IMR-90 (cell line): ENCODE measurements around the gene PKN3. TPM values are rescaled to one million over a fixed set of nuclear protein-coding genes. Genes with fewer than 3 reads are reported as not detected.

Experiments used
- ATAC-seq: fragments of 200-7000 bp; cut with Tn5 transposase; 2 replicates; pipeline ENCODE4 v1.9.1; 2020; ENCODE audit warnings: low read depth, mild to moderate bottlenecking, moderate library complexity
- BruUV-seq: library from RNA; stranded (reverse); fragments of 400-500 nt; replicated peaks from 2 replicates; lab custom pipeline; 2021; lab: Mats Ljungman, UMichigan
- CTCF ChIA-PET: fragments of 300-600 bp; formaldehyde crosslinking; extraction: SDS; loops from one replicate; lab custom pipeline; 2021; ENCODE audit warnings: antibody characterized with exemption; lab: Yijun Ruan, JAX
- POLR2A ChIA-PET: fragments of 300-600 bp; sonication (Branson Sonifier 250); formaldehyde crosslinking; loops from one replicate; lab custom pipeline; 2022; ENCODE audit warnings: antibody characterized with exemption; ENCODE audit not compliant: unreplicated experiment; lab: Charles Lee
- DNase-seq: peaks from one replicate; pipeline ENCODE4 v3.0.0; 2013
- H2AFZ ChIP-seq: replicated peaks from 2 replicates; pipeline ENCODE3; 2013; ENCODE audit warnings: low read length, mild to moderate bottlenecking; ENCODE audit not compliant: poor library complexity
- H2AK5ac ChIP-seq: 2 replicates; pipeline ENCODE4 v1.6.1; 2013; ENCODE audit warnings: low read depth, low read length, inconsistent platforms
- H2AK9ac ChIP-seq: replicated peaks from 2 replicates; pipeline ENCODE3; 2013; ENCODE audit warnings: mild to moderate bottlenecking, low read depth, low read length, moderate library complexity; ENCODE audit not compliant: poor library complexity
- H2BK120ac ChIP-seq: 2 replicates; pipeline ENCODE4 v1.6.1; 2013; ENCODE audit warnings: low read depth, low read length, inconsistent platforms
- H2BK15ac ChIP-seq: 3 replicates; pipeline ENCODE4 v1.6.1; 2013; ENCODE audit warnings: low read depth, low read length, inconsistent platforms
- H2BK20ac ChIP-seq: 2 replicates; pipeline ENCODE4 v1.6.1; 2013; ENCODE audit warnings: low read depth, mild to moderate bottlenecking, inconsistent platforms, low read length, moderate library complexity
- H2BK5ac ChIP-seq: 2 replicates; pipeline ENCODE4 v1.6.1; 2013; ENCODE audit warnings: mild to moderate bottlenecking, low read depth, low read length, inconsistent platforms; ENCODE audit not compliant: poor library complexity, severe bottlenecking
- H3K14ac ChIP-seq: replicated peaks from 2 replicates; pipeline ENCODE4 v1.6.1; 2013; ENCODE audit warnings: low read depth, low read length, inconsistent platforms
- H3K18ac ChIP-seq: 2 replicates; pipeline ENCODE4 v1.6.1; 2013; ENCODE audit warnings: low read depth, low read length, control low read depth
- H3K23ac ChIP-seq: 2 replicates; pipeline ENCODE4 v1.6.1; 2013; ENCODE audit warnings: low read depth, low read length, inconsistent platforms
- H3K27ac ChIP-seq: 2 replicates; pipeline ENCODE4 v1.5.1; 2013; ENCODE audit warnings: mild to moderate bottlenecking, control low read depth, low read length; ENCODE audit not compliant: insufficient read depth
- H3K27me3 ChIP-seq: 2 replicates; pipeline ENCODE4 v1.6.1; 2013; ENCODE audit warnings: low read length; ENCODE audit not compliant: control insufficient read depth, insufficient read depth
- H3K36me3 ChIP-seq: 2 replicates; pipeline ENCODE4 v1.6.1; 2013; ENCODE audit warnings: low read length, mixed read lengths; ENCODE audit not compliant: control insufficient read depth, insufficient read depth
- H3K4ac ChIP-seq: 2 replicates; pipeline ENCODE4 v1.6.1; 2013; ENCODE audit warnings: low read depth, low read length, inconsistent platforms
- H3K4me1 ChIP-seq: 2 replicates; pipeline ENCODE4 v1.6.1; 2013; ENCODE audit warnings: low read length, mixed read lengths; ENCODE audit not compliant: control insufficient read depth, insufficient read depth
- H3K4me2 ChIP-seq: 2 replicates; pipeline ENCODE4 v1.6.1; 2013; ENCODE audit warnings: low read depth, mild to moderate bottlenecking, control low read depth, low read length, moderate library complexity
- H3K4me3 ChIP-seq: 2 replicates; pipeline ENCODE4 v1.5.1; 2013; ENCODE audit warnings: low read depth, mild to moderate bottlenecking, control low read depth, low read length, moderate library complexity; ENCODE audit not compliant: insufficient read depth
- H3K56ac ChIP-seq: 2 replicates; pipeline ENCODE4 v1.6.1; 2013; ENCODE audit warnings: low read length, inconsistent platforms; ENCODE audit not compliant: insufficient read depth; ENCODE audit errors: extremely low read depth
- H3K79me1 ChIP-seq, 2 experiments: 2 replicates each; pipeline ENCODE4 v1.6.1; 2013; ENCODE audit warnings: low read length in 2 of 2, inconsistent platforms in 1 of 2, low read depth in 1 of 2
- H3K9ac ChIP-seq: 2 replicates; pipeline ENCODE4 v1.6.1; 2013; ENCODE audit warnings: low read depth, low read length, control low read depth
- H3K9me1 ChIP-seq: 2 replicates; pipeline ENCODE4 v1.6.1; 2013; ENCODE audit warnings: low read length, inconsistent platforms; ENCODE audit not compliant: insufficient read depth
- H3K9me3 ChIP-seq: 2 replicates; pipeline ENCODE4 v1.6.1; 2013; ENCODE audit warnings: low read length; ENCODE audit not compliant: control insufficient read depth, insufficient read depth
- H4K20me1 ChIP-seq: 2 replicates; pipeline ENCODE4 v1.6.1; 2013; ENCODE audit warnings: low read length, inconsistent platforms; ENCODE audit not compliant: insufficient read depth
- H4K5ac ChIP-seq: 2 replicates; pipeline ENCODE4 v1.6.1; 2013; ENCODE audit warnings: mild to moderate bottlenecking, low read depth, low read length, control low read depth
- H4K8ac ChIP-seq, 2 experiments: 2 replicates each; pipeline ENCODE4 v1.6.1; 2013; ENCODE audit warnings: low read depth in 2 of 2, low read length in 2 of 2, control low read depth in 1 of 2, inconsistent platforms in 1 of 2
- H4K91ac ChIP-seq: 2 replicates; pipeline ENCODE4 v1.6.1; 2013; ENCODE audit warnings: low read depth, low read length, inconsistent platforms; ENCODE audit not compliant: insufficient read depth
- BHLHE40 ChIP-seq: fragments of 150-350 bp; IDR thresholded peaks from 2 replicates; pipeline ENCODE4 v1.6.1; 2016; ENCODE audit warnings: mild to moderate bottlenecking, low read depth, low read length
- CHD1 ChIP-seq: IDR thresholded peaks from 2 replicates; pipeline ENCODE4 v1.6.1; 2012; ENCODE audit warnings: low read depth, low read length, improper control_type of control experiment
- FOS ChIP-seq: fragments of 150-350 bp; IDR thresholded peaks from 2 replicates; pipeline ENCODE4 v1.6.1; 2016; ENCODE audit warnings: low read depth, low read length
- NFE2L2 ChIP-seq: fragments of 150-350 bp; IDR thresholded peaks from 2 replicates; pipeline ENCODE4 v1.6.1; 2016; ENCODE audit warnings: low read depth, mild to moderate bottlenecking, low read length
- POLR2A ChIP-seq: IDR thresholded peaks from 2 replicates; pipeline ENCODE4 v1.6.1; 2012; ENCODE audit warnings: mild to moderate bottlenecking, low read depth, low read length
- RAD21 ChIP-seq: IDR thresholded peaks from 2 replicates; pipeline ENCODE4 v1.6.1; 2012; ENCODE audit warnings: low read length, improper control_type of control experiment
- RCOR1 ChIP-seq: IDR thresholded peaks from 2 replicates; pipeline ENCODE4 v1.6.1; 2012; ENCODE audit warnings: mild to moderate bottlenecking, low read length, improper control_type of control experiment; ENCODE audit not compliant: insufficient replicate concordance
- RFX5 ChIP-seq: IDR thresholded peaks from 2 replicates; pipeline ENCODE4 v1.8.0; 2012; ENCODE audit warnings: low read depth, mild to moderate bottlenecking, low read length, moderate library complexity
- SMC3 ChIP-seq: fragments of 150-350 bp; IDR thresholded peaks from 2 replicates; pipeline ENCODE4 v1.6.1; 2016; ENCODE audit warnings: low read depth, mild to moderate bottlenecking, antibody characterized with exemption, low read length, moderate library complexity
- WGBS, 2 experiments: methylation state at CpG; one replicate each; pipeline versions ENCODE4 v1.1.5 to v1.1.7; 2013; ENCODE audit warnings: missing lambda C conversion rate in 2 of 2; ENCODE audit not compliant: insufficient read length in 1 of 2; ENCODE audit errors: extremely low coverage in 2 of 2; 5-methylcytosine and 5-hydroxymethylcytosine counted together
- dilution Hi-C: fragments of 300-500 bp; cut with HindIII; formaldehyde crosslinking; loops from one replicate; pipeline ENCODE4 v1.14.3; 2018; ENCODE audit warnings: low sequenced_read_pairs; ENCODE audit not compliant: unreplicated experiment
- in situ Hi-C: fragments of 300-500 bp; cut with MboI; formaldehyde crosslinking; loops from 3 replicates; pipeline ENCODE4 v1.14.3; 2019; ENCODE audit warnings: low sequenced_read_pairs, inconsistent platforms, mixed read lengths
- intact Hi-C: fragments of 100-400 bp; cut with micrococcal nuclease; formaldehyde crosslinking; loops from 2 replicates; pipeline ENCODE4 v1.10.0; 2022
- polyA plus RNA-seq, 3 experiments: library from polyadenylated mRNA; depleted of rRNA; stranded (reverse); fragments of >200 nt; gene quantifications; 2 replicates each; pipeline ENCODE4 v1.2.3, GENCODE V29; 2012; ENCODE audit warnings: low replicate concordance in 1 of 3
- total RNA-seq: library from RNA; depleted of rRNA; stranded (reverse); fragments of >200 nt; gene quantifications from 2 replicates; pipeline ENCODE4 v1.2.3, GENCODE V29; 2012
- TF ChIP-seq, protein P1 (sequence below): fragments of 150-350 bp; IDR thresholded peaks from 2 replicates; pipeline ENCODE4 v1.6.1; 2017; ENCODE audit warnings: mild to moderate bottlenecking, antibody characterized with exemption, low read length, low read depth
- TF ChIP-seq, protein P2 (sequence below): fragments of 150-350 bp; IDR thresholded peaks from 2 replicates; pipeline ENCODE4 v1.6.1; 2016; ENCODE audit warnings: low read depth, mild to moderate bottlenecking, low read length, moderate library complexity, borderline replicate concordance
- TF ChIP-seq, protein P3 (sequence below): conservative IDR thresholded peaks from 2 replicates; pipeline ENCODE4 v1.5.1; 2012; ENCODE audit warnings: mild to moderate bottlenecking, low read depth, low read length, improper control_type of control experiment

Gene PKN3
- total and polyA plus RNA-seq, 2 of the 4 experiments (the other 2 are of a cell fraction) = 1.6 to 3.8 TPM

DNA sequence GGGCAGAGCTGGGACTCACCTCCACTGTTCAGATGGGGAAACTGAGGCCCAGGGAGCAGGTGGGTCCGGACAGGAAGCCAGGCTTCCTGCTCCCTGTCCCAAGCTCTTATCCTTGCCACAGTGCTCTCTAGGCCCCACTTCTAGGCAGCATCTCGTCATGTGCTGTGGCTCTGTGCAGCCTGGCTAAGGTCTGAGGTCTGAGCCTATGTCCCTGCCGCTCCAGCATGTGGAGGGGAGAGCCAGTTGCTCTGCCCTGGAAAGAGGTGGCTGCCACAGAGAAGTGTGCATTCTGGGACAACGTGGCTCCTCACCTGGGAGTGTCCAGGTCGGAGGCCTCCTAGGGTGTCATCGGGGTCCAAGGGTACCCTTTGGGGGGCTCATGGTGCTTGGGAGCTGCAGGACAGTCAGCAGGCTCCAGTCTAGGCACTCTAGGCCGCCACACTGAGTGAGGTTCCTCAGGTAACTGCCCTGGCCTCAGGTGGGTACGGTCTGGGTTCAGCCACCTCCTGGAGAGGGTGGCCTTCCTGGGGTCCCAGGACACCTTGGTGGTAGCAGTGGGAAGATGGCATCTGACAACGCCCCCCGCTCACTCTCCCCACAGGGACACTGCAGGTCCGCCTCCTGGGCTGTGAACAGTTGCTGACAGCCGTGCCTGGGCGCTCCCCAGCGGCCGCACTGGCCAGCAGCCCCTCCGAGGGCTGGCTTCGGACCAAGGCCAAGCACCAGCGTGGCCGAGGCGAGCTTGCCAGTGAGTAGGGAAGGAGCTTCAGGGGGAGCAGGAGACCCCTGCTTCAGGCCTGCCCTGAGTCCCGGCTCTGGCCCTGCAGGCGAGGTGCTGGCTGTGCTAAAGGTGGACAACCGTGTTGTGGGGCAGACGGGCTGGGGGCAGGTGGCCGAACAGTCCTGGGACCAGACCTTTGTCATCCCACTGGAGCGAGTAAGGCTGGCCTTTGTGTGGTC, 10.4 kb downstream of the PKN3 start (continued):
- TF ChIP-seq FOS (no peak), BHLHE40 (no peak)

DNA sequence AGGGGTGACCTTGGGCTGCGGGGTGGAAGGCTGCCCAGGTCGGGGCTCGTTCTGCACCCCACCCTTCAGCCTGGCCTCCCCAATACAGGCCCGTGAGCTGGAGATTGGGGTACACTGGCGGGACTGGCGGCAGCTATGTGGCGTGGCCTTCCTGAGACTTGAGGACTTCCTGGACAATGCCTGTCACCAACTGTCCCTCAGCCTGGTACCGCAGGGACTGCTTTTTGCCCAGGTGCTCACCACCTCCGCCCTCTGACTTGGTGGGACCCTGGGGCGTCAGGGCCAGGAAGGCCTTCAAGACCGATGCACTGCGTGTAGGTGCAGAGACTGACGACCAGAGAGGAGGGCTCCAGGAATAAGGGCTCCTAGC, 11.1 kb downstream of the PKN3 start:
- CTCF ChIA-PET = interaction anchor here (0.6 kb wide), 1 partner anchor 81 kb away, joined by 6 read pairs; no protein-coding TSS in a partner anchor
- Histone ChIP-seq H3K4me1 (no peaks in the 10 kb centered on the region), H2AK9ac (no peak overlapping the region), H2BK120ac (no peak overlapping the region), H2AFZ (no peak overlapping the region), H3K27me3 (no peaks in the 10 kb centered on the region), H4K5ac (no peak overlapping the region), H2AK5ac (no peak overlapping the region), H4K91ac (no peak overlapping the region), H3K18ac (no peak overlapping the region), H3K9me1 (no peaks in the 10 kb centered on the region), H3K9me3 (no peaks in the 10 kb centered on the region), H3K4me2 (no peak overlapping the region), H3K56ac (no peak overlapping the region), H2BK15ac (no peak overlapping the region), H4K8ac (no peak overlapping the region), H3K79me1 (no peaks in the 10 kb centered on the region), H2BK5ac (no peak overlapping the region), H2BK20ac (no peak overlapping the region), H3K4ac (no peak overlapping the region), H3K36me3 (no peaks in the 10 kb centered on the region), H3K27ac (no peak overlapping the region), H4K20me1 (no peaks in the 10 kb centered on the region), H3K4me3 (no peak overlapping the region), H3K23ac (no peak overlapping the region), H3K9ac (no peak overlapping the region), H3K14ac (no peak overlapping the region)
- in situ Hi-C loops (no loop called here), intact Hi-C loops (no loop called here), dilution Hi-C loops (no loop called here)
- ATAC-seq (no peak), DNase-seq (no peak)
- no TSS peak for BruUV-seq
- POLR2A ChIA-PET = no interaction called here
- WGBS, 2 experiments = 96% methylated on average over 10 of the region's 13 CpGs; no CpG with 5 or more reads in 1 of the 2 experiments
- TF ChIP-seq, protein P1, sequence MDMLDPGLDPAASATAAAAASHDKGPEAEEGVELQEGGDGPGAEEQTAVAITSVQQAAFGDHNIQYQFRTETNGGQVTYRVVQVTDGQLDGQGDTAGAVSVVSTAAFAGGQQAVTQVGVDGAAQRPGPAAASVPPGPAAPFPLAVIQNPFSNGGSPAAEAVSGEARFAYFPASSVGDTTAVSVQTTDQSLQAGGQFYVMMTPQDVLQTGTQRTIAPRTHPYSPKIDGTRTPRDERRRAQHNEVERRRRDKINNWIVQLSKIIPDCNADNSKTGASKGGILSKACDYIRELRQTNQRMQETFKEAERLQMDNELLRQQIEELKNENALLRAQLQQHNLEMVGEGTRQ = no peak
- TF ChIP-seq RFX5 (no peak), RCOR1 (no peak), NFE2L2 (no peak), POLR2A (no peak), FOS (no peak), RAD21 (no peak), CHD1 (no peak), BHLHE40 (no peak), SMC3 (no peak)
- TF ChIP-seq, protein P2, sequence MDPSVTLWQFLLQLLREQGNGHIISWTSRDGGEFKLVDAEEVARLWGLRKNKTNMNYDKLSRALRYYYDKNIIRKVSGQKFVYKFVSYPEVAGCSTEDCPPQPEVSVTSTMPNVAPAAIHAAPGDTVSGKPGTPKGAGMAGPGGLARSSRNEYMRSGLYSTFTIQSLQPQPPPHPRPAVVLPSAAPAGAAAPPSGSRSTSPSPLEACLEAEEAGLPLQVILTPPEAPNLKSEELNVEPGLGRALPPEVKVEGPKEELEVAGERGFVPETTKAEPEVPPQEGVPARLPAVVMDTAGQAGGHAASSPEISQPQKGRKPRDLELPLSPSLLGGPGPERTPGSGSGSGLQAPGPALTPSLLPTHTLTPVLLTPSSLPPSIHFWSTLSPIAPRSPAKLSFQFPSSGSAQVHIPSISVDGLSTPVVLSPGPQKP = no peak
- TF ChIP-seq, protein P3, sequence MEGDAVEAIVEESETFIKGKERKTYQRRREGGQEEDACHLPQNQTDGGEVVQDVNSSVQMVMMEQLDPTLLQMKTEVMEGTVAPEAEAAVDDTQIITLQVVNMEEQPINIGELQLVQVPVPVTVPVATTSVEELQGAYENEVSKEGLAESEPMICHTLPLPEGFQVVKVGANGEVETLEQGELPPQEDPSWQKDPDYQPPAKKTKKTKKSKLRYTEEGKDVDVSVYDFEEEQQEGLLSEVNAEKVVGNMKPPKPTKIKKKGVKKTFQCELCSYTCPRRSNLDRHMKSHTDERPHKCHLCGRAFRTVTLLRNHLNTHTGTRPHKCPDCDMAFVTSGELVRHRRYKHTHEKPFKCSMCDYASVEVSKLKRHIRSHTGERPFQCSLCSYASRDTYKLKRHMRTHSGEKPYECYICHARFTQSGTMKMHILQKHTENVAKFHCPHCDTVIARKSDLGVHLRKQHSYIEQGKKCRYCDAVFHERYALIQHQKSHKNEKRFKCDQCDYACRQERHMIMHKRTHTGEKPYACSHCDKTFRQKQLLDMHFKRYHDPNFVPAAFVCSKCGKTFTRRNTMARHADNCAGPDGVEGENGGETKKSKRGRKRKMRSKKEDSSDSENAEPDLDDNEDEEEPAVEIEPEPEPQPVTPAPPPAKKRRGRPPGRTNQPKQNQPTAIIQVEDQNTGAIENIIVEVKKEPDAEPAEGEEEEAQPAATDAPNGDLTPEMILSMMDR = no peak
